Measurements from ENCODE around the gene ALDH3B1. TPM values are rescaled to one million over a fixed set of nuclear protein-coding genes. Genes with fewer than 3 reads are reported as not detected.
"Not testable (repeated sequence)": the region's sequence is repeated elsewhere in the genome, so short reads cannot be mapped to it uniquely, and the experiment has no call there.

The ALDH3B1 gene
- total RNA-seq, 1 experiment from 2014 or later: not detected

DNA sequence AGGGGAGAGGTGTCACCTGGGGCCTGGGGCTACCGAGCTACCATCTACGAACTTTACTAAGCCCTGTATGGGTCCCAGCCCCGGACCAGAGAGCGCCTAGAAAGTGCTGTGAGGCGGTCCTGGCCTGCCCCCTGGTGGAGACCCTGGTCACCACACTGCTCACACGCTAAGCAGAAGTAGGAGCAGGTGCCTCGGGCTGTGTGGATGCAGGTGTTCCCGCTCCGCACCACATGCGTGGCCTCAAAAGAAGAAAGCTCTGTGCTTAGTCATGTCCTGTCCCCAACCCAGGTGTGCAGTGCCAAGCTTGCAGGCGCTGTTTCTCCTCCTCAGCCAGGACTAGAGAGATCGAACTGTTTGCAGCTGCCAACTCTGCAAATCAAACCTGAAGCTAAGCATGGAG lies 16.3 kb upstream of the ALDH3B1 start:
- DNase-seq: peak; percentile 78
- H2BK120ac ChIP-seq (ENCODE audit: low read depth, low read length, poor library complexity, severe bottlenecking); H2BK20ac ChIP-seq (ENCODE audit: low read depth, low read length, poor library complexity, severe bottlenecking); H3K27me3 ChIP-seq (ENCODE audit: insufficient read depth, low read length); H3K4me3 Mint-ChIP-seq; H3K4me1 ChIP-seq (ENCODE audit: insufficient read depth, low read length); H3K56ac ChIP-seq (ENCODE audit: insufficient read length, low read depth, low read length); H2AFZ ChIP-seq (ENCODE audit: low read length); H3K4ac ChIP-seq (ENCODE audit: low read depth, low read length); H2BK15ac ChIP-seq (ENCODE audit: low read depth, low read length); H2BK5ac ChIP-seq (ENCODE audit: insufficient read length, low read length); H3K23ac ChIP-seq (ENCODE audit: insufficient read length, low read depth, low read length); H2BK12ac ChIP-seq (ENCODE audit: insufficient read length, low read depth, low read length); H3K4me2 ChIP-seq (ENCODE audit: insufficient read depth, insufficient read length, low read length); H4K5ac ChIP-seq (ENCODE audit: insufficient read length, low read depth, low read length); H3K23me2 ChIP-seq (ENCODE audit: insufficient read length, low read depth, low read length, poor library complexity, severe bottlenecking); H3T11ph ChIP-seq (ENCODE audit: low read length); H3K79me2 ChIP-seq (ENCODE audit: insufficient read depth, low read length); H4K91ac ChIP-seq (ENCODE audit: insufficient read length, low read depth, low read length); H3K9ac ChIP-seq (ENCODE audit: extremely low read depth, insufficient read length, low read length); H2AK5ac ChIP-seq (ENCODE audit: insufficient read length, low read length); H3K9me3 Mint-ChIP-seq; H4K20me1 ChIP-seq (ENCODE audit: control insufficient read depth, insufficient read depth, insufficient read length); H3K18ac ChIP-seq (ENCODE audit: insufficient read length, low read depth, low read length); H3K36me3 Mint-ChIP-seq (ENCODE audit: insufficient read depth in 1 of 3, low read depth in 3 of 3); H3K79me1 ChIP-seq (ENCODE audit: insufficient read depth, low read depth, low read length, poor library complexity, severe bottlenecking); H3K14ac ChIP-seq (ENCODE audit: insufficient read depth, low read length); H4K8ac ChIP-seq (replicated peaks; ENCODE audit: insufficient read length, low read depth, low read length); H3K27ac ChIP-seq (ENCODE audit: insufficient read length, low read depth, low read length); H3K9me3 ChIP-seq (ENCODE audit: control insufficient read depth, low read depth, low read length): not testable (repeated sequence)
- Mint-ChIP-seq H3K27me3 (ENCODE audit: low read depth) (peaks cover 14% of the 10 kb centered on the region), H3K4me1 (peaks cover 17 to 19% of the 10 kb centered on the region in 2 experiments), H3K27ac (peak overlapping the region in 1 of 3 experiments; percentile 79; a peak in 1 of 7 replicates)
- TF ChIP-seq, protein P1, sequence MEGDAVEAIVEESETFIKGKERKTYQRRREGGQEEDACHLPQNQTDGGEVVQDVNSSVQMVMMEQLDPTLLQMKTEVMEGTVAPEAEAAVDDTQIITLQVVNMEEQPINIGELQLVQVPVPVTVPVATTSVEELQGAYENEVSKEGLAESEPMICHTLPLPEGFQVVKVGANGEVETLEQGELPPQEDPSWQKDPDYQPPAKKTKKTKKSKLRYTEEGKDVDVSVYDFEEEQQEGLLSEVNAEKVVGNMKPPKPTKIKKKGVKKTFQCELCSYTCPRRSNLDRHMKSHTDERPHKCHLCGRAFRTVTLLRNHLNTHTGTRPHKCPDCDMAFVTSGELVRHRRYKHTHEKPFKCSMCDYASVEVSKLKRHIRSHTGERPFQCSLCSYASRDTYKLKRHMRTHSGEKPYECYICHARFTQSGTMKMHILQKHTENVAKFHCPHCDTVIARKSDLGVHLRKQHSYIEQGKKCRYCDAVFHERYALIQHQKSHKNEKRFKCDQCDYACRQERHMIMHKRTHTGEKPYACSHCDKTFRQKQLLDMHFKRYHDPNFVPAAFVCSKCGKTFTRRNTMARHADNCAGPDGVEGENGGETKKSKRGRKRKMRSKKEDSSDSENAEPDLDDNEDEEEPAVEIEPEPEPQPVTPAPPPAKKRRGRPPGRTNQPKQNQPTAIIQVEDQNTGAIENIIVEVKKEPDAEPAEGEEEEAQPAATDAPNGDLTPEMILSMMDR (conservative IDR thresholded peaks at IDR 0.05): peak; percentile 80
- WGBS (ENCODE audit: extremely low coverage, insufficient read length, low lambda C conversion rate): no CpG with 5 or more reads among the region's 12 CpGs

GRCh38 chr11:67994387-67994786 lies 15.7 kb upstream of the ALDH3B1 start:
- not testable (repeated sequence) for H2AK5ac ChIP-seq (ENCODE audit: insufficient read length, low read length); H2BK5ac ChIP-seq (ENCODE audit: insufficient read length, low read length); H3K79me2 ChIP-seq (ENCODE audit: insufficient read depth, low read length); H4K20me1 ChIP-seq (ENCODE audit: control insufficient read depth, insufficient read depth, insufficient read length); H3T11ph ChIP-seq (ENCODE audit: low read length); H3K9me3 Mint-ChIP-seq; H3K4ac ChIP-seq (ENCODE audit: low read depth, low read length); H4K8ac ChIP-seq (replicated peaks; ENCODE audit: insufficient read length, low read depth, low read length); H3K79me1 ChIP-seq (ENCODE audit: insufficient read depth, low read depth, low read length, poor library complexity, severe bottlenecking); H4K5ac ChIP-seq (ENCODE audit: insufficient read length, low read depth, low read length); H3K9ac ChIP-seq (ENCODE audit: extremely low read depth, insufficient read length, low read length); H3K36me3 Mint-ChIP-seq (ENCODE audit: insufficient read depth in 1 of 3, low read depth in 3 of 3); H2AFZ ChIP-seq (ENCODE audit: low read length); H3K14ac ChIP-seq (ENCODE audit: insufficient read depth, low read length); H3K23me2 ChIP-seq (ENCODE audit: insufficient read length, low read depth, low read length, poor library complexity, severe bottlenecking); H4K91ac ChIP-seq (ENCODE audit: insufficient read length, low read depth, low read length); H3K27ac ChIP-seq (ENCODE audit: insufficient read length, low read depth, low read length); DNase-seq; H3K9me3 ChIP-seq (ENCODE audit: control insufficient read depth, low read depth, low read length); H3K27me3 ChIP-seq (ENCODE audit: insufficient read depth, low read length); H3K18ac ChIP-seq (ENCODE audit: insufficient read length, low read depth, low read length); H3K4me1 ChIP-seq (ENCODE audit: insufficient read depth, low read length); H3K4me3 Mint-ChIP-seq; H3K4me2 ChIP-seq (ENCODE audit: insufficient read depth, insufficient read length, low read length); H2BK120ac ChIP-seq (ENCODE audit: low read depth, low read length, poor library complexity, severe bottlenecking); H2BK20ac ChIP-seq (ENCODE audit: low read depth, low read length, poor library complexity, severe bottlenecking); H2BK12ac ChIP-seq (ENCODE audit: insufficient read length, low read depth, low read length); H3K27ac Mint-ChIP-seq; H3K56ac ChIP-seq (ENCODE audit: insufficient read length, low read depth, low read length); H2BK15ac ChIP-seq (ENCODE audit: low read depth, low read length); H3K23ac ChIP-seq (ENCODE audit: insufficient read length, low read depth, low read length)
- WGBS (ENCODE audit: extremely low coverage, insufficient read length, low lambda C conversion rate): no CpG with 5 or more reads among the region's 5 CpGs
- H3K4me1 Mint-ChIP-seq: peaks cover 17 to 19% of the 10 kb centered on the region in 2 experiments
- H3K27me3 Mint-ChIP-seq (ENCODE audit: low read depth): peaks cover 14% of the 10 kb centered on the region

All from H9 (cell line).